Cardiac muscle cell (in vitro differentiated cells and primary cell): ENCODE measurements around the gene TFIP11. TPM values are rescaled to one million over a fixed set of nuclear protein-coding genes. Genes with fewer than 3 reads are reported as not detected.

Source experiments
- DNase-seq, 2 donors: peaks; one replicate each; pipeline versions ENCODE4 v3.0.0 to v3.0.0-alpha.2; 2010 to 2017; ENCODE audit warnings: low read depth in 1 of 2, low spot score in 1 of 2
- H3K27ac ChIP-seq: fragments of 200-600 bp; sonication (generic); 2 replicates; pipeline ENCODE4 v1.5.1; 2016
- H3K27me3 ChIP-seq: fragments of 200-600 bp; sonication (generic); 2 replicates; pipeline ENCODE4 v1.6.0; 2016; ENCODE audit warnings: control low read depth
- H3K36me3 ChIP-seq: fragments of 200-600 bp; sonication (generic); 2 replicates; pipeline ENCODE4 v1.5.1; 2016; ENCODE audit warnings: control low read depth
- H3K4me1 ChIP-seq: fragments of 200-600 bp; sonication (generic); 2 replicates; pipeline ENCODE4 v1.8.1; 2017; ENCODE audit warnings: low read depth, mild to moderate bottlenecking, mixed run types
- H3K4me3 ChIP-seq: fragments of 200-600 bp; sonication (generic); 2 replicates; pipeline ENCODE4 v1.5.1; 2016; ENCODE audit warnings: mild to moderate bottlenecking
- H3K9me3 ChIP-seq: fragments of 200-600 bp; sonication (generic); 2 replicates; pipeline ENCODE4 v1.5.1; 2017; ENCODE audit warnings: low read depth, mild to moderate bottlenecking, control low read depth
- polyA plus RNA-seq: library from polyadenylated mRNA; unstranded; fragments of >200 nt; fragmentation: Nextera tagmentation; extraction: Ambion mirVana; gene quantifications from 2 replicates; pipeline ENCODE4 v1.2.1, GENCODE V29; 2016
- total RNA-seq: library from RNA; depleted of rRNA; stranded (reverse); fragments of >200 nt; gene quantifications from 2 replicates; pipeline ENCODE4 v1.2.3, GENCODE V29; 2016
- TF ChIP-seq, protein P1 (sequence below): IDR thresholded peaks from 2 replicates; pipeline ENCODE4 v1.5.1; 2012; ENCODE audit warnings: low read depth, mild to moderate bottlenecking, low read length

Gene TFIP11
- total and polyA plus RNA-seq, 2 experiments from 2014 or later = 24.6 to 25.5 TPM

DNA sequence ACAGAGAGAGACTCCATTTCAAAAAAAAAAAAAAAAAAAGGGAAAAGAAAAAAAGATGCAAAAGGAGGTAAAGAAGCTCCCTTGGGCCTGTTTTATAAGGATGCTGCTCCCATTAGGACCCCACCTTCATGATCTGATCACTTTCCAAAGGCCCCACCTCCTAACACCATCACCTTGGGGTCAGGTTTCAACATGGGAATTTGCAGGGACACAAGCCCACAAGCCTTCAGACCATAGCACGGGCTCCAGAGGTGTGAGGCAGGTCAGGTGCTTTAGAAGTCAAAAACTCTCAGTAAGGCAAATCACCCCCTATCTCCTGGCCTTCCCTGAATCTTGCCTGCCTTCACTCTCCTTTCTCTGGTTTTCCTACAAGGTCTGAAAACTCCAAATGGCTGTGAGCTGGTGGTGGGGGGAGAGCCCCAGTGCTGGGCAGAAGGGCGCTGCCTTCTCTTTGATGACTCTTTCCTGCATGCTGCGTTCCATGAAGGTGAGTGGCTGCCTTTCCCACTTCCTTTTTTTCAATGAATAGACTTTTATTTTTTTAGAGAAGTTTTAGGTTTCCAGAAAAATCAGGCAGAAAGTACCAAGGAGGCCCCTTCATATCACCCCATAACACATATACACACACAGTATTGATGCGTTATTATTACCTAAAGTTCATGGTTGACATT lies 70.1 kb downstream of the TFIP11 start:
- Histone ChIP-seq H3K27me3 (no peaks in the 10 kb centered on the region), H3K27ac (no peak overlapping the region), H3K36me3 (no peaks in the 10 kb centered on the region), H3K4me3 (no peak overlapping the region), H3K4me1 (peaks cover 6% of the 10 kb centered on the region), H3K9me3 (no peaks in the 10 kb centered on the region)
- DNase-seq = no peak
- TF ChIP-seq, protein P1, sequence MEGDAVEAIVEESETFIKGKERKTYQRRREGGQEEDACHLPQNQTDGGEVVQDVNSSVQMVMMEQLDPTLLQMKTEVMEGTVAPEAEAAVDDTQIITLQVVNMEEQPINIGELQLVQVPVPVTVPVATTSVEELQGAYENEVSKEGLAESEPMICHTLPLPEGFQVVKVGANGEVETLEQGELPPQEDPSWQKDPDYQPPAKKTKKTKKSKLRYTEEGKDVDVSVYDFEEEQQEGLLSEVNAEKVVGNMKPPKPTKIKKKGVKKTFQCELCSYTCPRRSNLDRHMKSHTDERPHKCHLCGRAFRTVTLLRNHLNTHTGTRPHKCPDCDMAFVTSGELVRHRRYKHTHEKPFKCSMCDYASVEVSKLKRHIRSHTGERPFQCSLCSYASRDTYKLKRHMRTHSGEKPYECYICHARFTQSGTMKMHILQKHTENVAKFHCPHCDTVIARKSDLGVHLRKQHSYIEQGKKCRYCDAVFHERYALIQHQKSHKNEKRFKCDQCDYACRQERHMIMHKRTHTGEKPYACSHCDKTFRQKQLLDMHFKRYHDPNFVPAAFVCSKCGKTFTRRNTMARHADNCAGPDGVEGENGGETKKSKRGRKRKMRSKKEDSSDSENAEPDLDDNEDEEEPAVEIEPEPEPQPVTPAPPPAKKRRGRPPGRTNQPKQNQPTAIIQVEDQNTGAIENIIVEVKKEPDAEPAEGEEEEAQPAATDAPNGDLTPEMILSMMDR = no peak

Other genes with a start within 250 kb of the TFIP11 start
- 1.8 and 3.0 TPM in 2 replicates for gene ASPHD2, start 83.2 kb downstream of the TFIP11 start, total RNA-seq
- gene ASPHD2, start 83.2 kb downstream of the TFIP11 start, polyA plus RNA-seq = 2.0 and 2.1 TPM in 2 replicates
- 20.9 and 35.9 TPM in 2 replicates for gene HPS4, start 28.7 kb downstream of the TFIP11 start, total RNA-seq
- 20.4 and 29.6 TPM in 2 replicates for gene HPS4, start 28.7 kb downstream of the TFIP11 start, polyA plus RNA-seq
- 14.1 and 17.0 TPM in 2 replicates for gene SRRD, start 28.6 kb downstream of the TFIP11 start, total RNA-seq
- gene SRRD, start 28.6 kb downstream of the TFIP11 start, polyA plus RNA-seq = 22.3 and 41.0 TPM in 2 replicates
- gene TPST2, start 77.7 kb upstream of the TFIP11 start, total RNA-seq = 27.3 and 44.2 TPM in 2 replicates
- gene TPST2, start 77.7 kb upstream of the TFIP11 start, polyA plus RNA-seq = 17.8 and 29.6 TPM in 2 replicates
- 0.11 TPM in 1 of 2 replicates, not detected in the other for gene CRYBB1, start 105.6 kb upstream of the TFIP11 start, total RNA-seq
- not detected in 2 replicates for gene CRYBB1, start 105.6 kb upstream of the TFIP11 start, polyA plus RNA-seq
- gene CRYBA4, start 109.5 kb upstream of the TFIP11 start, total RNA-seq = not detected in 2 replicates
- gene CRYBA4, start 109.5 kb upstream of the TFIP11 start, polyA plus RNA-seq = 0.34 TPM in 1 of 2 replicates, not detected in the other
- gene MIAT, start 145.1 kb upstream of the TFIP11 start, total RNA-seq = 0.21 and 0.66 TPM in 2 replicates
- gene MIAT, start 145.1 kb upstream of the TFIP11 start, polyA plus RNA-seq = 0.11 and 0.30 TPM in 2 replicates